HG03039 (cell line): ENCODE measurements around the gene FBXO2.

Experiments
- ATAC-seq: cut with Tn5 transposase; IDR thresholded peaks from one replicate; pipeline ENCODE4 v1.9.1; 2021; ENCODE audit warnings: mild to moderate bottlenecking, moderate library complexity; ENCODE audit not compliant: unreplicated experiment

FBXO2 gene

DNA sequence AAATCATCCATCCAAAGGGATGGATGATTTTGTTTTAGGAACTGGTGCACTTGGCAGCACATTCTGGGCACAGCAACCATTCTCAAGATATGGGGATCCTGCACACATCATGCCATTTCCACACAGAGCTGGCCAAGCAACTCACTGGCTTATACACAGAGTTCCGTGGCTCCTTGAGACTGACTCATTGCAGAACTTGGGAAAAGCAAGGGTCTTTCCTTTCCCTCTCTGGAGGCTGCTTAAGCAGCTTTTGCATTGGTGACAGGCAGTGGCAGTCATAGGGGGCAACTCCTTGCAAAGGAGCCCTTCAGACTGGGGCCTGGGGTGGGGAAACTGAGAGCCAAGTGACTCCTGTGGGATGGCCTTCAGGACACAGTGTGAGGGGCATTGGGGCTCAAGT, 28.6 kb upstream of the FBXO2 start:
- no peak for ATAC-seq

DNA sequence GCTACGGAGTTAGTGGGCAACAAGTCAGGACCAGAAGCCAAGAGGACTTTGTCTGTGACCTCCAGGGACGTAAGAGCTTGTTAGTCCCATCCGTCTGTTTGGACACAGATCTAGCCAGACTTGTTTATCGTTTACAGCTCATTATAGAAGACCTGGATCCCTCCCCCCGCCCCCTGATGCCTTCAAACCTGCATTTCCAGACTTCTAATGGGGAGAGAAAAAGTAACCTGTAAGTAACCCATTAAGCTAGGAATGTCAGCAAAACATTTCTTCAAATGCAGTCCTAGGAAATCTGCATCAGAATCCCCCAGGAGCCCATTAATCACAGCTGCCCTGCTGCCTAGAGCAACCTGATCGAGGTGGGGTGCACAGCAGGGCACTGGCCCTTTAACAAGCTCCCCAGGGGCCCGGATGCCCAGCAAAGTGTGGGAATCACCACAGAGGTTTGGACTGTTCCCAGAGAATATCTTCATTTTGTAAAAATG, 28.1 kb upstream of the FBXO2 start:
- no peak for ATAC-seq

DNA sequence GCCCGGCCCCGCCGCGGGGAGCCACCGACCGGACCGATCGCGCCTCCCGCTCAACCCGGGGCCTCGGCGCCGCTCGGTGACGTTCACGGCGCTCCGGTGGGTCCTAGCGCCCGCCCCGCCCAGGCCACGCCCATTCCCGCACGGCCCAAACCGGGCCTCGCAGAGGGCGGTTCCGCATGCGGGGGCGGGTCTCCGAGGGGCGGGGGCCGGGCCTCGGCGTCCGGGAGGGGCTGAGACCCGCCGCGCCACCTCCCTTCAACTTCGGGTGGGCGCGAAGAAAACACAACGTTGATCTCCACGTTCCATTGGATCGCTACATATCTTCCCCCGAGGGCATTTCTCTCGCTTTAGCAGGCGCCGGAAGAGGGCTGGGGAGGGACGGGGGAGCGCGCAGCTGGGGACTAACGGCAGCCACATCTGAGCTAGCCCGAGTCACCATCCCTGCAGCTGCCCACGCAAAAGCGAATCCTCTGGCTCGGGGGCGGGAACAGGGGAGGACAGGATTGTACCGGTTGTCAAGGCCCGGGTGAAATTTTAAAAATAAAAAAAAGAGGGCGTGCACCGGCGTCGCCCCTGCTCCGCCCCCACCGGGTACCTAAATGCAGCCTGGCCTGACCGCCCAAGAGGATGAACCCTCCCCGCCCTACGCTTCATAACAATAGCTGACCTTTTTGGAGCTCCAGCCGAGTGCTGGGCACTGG, 27.0 kb upstream of the FBXO2 start, which contains the start of gene MAD2L2:
Gene MAD2L2, minus strand, starts transcription at position 78 of the 701 bp plus-strand sequence. CDS start 547 bp downstream, outside the sequence.
- ATAC-seq: peak; percentile 76

DNA sequence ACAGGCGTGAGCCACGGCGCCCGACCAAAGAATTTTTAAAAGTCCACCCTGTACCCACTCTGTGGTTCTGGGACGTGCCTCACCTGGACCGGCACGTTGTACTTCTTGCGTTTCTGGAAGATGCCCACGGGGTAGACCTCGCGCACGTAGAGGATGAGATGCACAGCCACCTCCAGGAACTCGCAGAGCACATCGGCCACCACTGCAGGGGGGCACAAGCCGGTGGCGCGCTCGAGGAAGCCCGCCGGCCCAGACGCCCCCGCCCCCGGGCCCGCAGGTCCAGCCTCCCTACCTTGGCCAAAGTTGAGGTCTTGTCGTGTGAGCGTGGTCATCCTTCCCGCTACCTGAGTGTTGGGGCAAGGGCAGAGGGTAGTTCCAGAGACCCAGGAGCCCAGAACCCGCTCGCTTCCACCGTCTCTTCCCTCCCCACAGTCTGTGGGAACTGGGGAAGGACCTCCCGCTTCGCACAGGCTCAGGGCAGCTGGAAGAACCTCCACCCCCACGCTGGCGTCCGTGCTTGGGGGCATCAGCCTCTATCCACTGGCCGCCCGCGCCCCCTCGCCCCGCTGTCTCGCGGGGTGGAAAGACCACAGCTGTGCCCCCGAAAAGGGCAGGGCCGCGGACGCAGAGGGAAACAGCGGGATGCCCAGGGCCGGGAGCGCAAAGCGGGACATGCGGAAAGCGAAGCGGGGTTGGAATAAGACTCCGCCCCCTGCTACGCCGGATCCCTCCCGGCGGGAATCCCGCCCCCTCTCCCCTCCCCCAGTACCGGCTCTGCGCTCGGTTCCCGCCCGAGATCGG, 26.2 kb upstream of the FBXO2 start:
- ATAC-seq: peak; percentile 18

DNA sequence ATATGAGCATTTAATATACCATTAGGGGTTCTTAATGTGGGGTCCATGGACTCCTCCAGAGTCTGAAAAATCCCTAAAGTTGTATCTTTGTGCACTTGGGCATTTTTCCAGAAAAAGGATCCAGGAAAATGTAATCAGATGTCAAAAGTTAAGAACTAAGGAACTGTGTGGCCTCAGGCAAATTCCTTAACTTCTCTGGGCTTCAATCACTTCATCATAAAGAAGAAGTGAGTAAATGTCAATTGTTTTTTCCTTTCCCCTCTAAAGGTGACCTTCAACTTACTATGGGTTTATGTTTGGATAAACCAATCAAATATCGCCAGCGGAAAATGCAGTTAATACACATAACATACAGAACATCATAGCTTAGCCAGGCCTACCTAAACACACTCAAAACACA, 24.2 kb upstream of the FBXO2 start:
- ATAC-seq: no peak

GRCh38 chr1:11676386-11677103, 22.3 kb upstream of the FBXO2 start:
- ATAC-seq: no peak

DNA sequence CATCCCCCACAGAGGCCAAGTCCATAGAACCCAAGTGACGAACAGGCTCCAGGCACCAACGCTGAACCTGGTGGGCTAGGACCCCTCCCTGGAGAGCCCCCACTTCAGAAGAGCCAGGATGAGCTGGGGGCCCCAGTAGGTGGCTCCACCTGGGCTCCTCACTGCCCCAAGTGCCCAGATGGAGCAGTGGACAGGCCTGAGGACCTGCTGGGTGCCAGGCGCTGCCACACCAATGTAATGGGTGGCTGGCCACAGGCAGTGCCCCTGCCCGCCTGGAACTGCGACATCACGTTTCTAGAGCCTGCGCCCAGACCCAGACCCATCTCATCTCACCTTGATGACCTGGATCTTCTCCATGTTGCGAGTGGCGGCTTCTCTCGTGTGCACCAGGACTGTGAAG, 21.1 kb upstream of the FBXO2 start:
- ATAC-seq: no peak

- ATAC-seq: no peak
Measured at GRCh38 chr1:11674488-11674887, 20.3 kb upstream of the FBXO2 start.

DNA sequence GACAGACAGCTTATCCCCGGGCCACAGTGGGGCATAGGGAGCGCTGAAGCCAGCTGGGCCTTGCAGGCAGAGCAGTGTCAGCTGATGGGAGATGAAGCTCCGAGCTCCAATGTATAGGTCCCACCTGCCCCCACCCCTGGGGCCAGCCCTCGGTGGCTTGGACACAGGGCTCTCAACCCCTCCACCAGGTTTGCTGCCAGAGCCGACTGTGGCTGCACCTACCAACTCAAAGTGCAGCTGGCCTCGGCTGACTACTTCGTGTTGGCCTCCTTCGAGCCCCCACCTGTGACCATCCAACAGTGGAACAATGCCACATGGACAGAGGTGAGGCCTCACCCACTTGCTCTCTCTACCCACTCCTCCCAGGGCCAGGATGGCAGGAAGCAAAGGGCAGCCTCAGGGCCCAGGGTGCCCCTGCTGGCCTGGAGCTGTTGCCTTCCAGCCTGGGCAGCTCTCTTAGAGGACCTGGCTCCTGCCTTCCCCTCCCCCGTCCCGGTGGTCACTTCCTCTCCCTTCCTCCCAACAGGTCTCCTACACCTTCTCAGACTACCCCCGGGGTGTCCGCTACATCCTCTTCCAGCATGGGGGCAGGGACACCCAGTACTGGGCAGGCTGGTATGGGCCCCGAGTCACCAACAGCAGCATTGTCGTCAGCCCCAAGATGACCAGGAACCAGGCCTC, 19.0 kb upstream of the FBXO2 start:
- no peak for ATAC-seq

- no peak for ATAC-seq
Measured at GRCh38 chr1:11671544-11672286, 17.5 kb upstream of the FBXO2 start.

DNA sequence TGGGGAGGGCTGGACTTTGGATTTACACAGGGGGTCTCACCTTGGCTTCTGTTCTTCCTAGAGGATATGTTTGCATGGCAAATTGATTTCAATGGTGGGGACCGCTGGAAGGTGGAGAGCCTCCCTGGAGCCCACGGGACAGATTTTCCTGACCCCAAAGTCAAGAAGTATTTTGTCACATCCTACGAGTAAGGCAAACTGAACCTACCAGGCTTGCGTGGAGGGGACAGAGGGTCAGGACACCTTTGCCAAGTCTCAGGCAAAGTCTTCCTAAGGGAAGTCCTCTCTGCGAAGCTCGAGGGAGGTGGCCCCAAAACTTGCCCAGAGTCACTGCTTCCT, 16.9 kb upstream of the FBXO2 start:
- ATAC-seq: no peak

GRCh38 chr1:11670747-11671146, 16.5 kb upstream of the FBXO2 start:
- no peak for ATAC-seq

- ATAC-seq: no peak
Measured at GRCh38 chr1:11668516-11668915, 14.3 kb upstream of the FBXO2 start.

DNA sequence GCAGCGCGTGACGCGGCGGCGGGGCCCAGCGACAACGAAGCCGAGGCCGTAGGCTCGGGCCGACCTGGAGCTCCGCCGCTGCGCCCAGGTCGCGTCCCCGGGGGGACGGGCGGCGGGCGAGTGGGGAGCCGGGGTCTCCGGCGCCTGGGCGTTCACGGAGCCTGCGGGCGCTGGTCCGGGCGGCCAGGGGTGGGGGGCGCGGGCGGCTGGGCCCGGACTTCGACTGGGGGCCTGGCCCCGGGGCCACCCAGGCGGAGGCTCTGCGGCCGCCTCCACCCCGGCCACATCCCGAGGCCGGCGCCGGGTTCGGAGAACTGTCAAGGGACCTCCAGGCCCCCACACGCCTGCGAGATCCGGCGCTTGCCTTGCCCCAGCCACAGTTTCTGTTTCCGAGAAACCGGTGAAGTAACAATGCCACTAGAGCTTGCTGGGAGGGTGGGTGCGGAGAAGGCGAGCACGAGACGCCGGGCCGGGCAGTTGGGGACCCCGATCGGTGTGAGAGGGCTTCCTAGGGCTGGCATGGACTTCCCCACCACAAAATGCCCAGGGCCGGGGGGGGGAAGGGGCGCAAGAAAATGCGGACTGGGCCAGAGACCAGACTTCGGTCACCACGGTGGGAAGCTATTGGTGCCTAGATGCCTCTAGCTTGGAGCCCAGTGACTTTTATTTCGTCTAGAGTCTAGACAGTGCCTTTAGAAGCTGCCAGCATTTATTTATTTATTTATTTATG, 10.3 kb upstream of the FBXO2 start:
- ATAC-seq: peak; percentile 30

DNA sequence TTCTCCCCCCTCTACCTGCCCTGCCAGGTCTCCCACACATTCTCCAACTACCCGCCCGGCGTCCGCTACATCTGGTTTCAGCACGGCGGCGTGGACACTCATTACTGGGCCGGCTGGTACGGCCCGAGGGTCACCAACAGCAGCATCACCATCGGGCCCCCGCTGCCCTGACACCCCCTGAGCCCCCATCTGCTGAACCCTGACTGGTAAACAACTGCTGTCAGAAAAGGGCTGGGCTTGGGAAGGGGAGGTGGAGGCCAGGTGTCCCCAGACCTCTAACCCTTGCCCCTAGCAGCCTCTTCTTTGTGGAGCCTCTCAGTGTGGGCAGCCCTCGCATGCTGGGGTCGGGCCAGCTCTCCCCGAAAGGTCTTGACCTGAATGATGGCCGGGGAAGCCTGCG, 6.9 kb upstream of the FBXO2 start:
- ATAC-seq: no peak

DNA sequence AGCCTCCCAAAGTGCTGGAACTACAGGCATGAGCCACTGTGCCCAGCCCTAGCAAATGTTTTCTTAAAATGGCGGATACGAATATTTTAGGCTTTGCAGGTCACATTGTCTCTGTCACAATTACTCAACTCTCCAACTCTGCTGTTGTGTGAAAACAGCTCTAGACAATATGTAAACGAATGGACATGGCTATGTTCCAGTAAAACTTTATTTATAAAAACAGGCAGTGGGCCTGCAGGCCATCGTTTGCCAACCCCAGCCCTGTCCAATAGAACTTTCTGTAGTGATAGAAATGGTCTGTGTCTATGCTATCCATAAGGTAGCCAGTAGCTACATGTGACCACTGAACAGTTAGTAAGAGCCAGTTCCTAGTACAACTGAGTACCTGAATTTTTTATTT, 5.5 kb upstream of the FBXO2 start:
- no peak for ATAC-seq

- ATAC-seq: no peak
Measured at GRCh38 chr1:11658542-11658941, 4.3 kb upstream of the FBXO2 start.

DNA sequence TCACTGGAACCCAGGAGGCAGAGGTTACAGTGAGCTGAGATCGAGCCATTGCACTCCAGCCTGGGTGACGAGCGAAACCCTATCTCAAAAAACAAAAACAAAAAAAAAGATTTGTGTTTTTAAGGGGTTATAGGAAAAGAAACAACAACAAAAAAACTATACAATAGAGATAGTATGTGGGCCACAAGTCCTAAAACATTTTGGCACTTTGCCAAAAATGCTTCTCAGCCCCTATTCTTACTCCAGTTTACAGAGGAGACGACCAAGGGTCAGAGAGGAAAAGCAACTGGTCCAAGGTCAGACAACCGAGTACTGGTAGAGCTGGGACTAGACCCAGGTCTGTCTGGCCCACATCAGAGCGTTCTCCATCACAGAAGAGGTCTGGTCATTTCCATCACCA, 3.4 kb upstream of the FBXO2 start:
- no peak for ATAC-seq

DNA sequence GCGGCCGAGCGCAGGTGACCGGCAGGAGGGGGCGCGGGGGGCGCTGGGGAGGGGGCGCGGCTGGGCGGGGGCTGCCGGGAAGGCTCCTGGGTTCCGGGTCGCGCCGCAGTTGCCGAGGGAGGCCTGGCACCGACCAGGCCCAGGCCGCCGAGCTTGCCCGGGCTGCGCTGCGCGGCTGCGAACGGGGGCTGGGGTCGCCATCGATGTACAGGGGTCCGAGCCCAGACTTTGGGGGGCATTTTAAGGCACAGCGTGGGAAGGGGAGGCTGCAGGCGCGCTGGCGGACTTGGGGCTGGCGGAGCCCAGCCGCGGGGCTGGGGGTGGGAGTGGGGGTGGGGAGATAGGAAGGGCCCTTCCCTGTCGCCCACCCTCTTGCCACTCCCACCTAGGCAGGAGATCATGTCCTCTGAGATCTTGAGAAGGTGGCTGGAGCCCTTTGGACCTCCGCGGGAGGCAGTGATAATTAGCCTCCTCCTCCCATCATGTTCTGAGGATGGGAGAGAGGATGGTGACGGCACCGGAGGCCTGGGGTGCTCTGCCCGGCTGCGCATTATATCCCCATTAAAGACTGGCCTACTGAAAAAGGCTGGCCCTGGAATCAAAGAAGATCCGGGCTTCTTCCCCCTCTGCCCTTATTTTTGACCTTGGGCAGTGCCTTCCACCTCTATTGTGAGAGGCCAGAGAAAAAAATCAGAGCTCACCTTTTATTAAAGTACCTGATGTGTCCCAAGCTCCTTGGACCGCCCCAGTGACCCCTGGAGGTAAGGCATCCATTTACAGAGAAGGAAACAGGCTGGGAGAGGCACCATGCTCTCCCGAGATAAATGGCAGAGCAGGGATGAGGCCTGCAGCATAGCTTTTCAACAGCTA, 945 bp upstream of the FBXO2 start:
- ATAC-seq: peak; percentile 18
